Measurements from ENCODE around the gene ZBTB7B.

The ZBTB7B gene

GRCh38 chr1:155043301-155043702 lies 40.7 kb downstream of the ZBTB7B start:
- no peak for DNase-seq (ENCODE audit: low spot score)
- H3K4me3 ChIP-seq: no peak overlapping the region
- no peak overlapping the region for H3K27ac ChIP-seq
- TF ChIP-seq CTCF (IDR thresholded peaks at IDR 0.05): no peak

GRCh38 chr1:155043793-155044192 lies 41.2 kb downstream of the ZBTB7B start:
- no peak for TF ChIP-seq CTCF (IDR thresholded peaks at IDR 0.05)
- Histone ChIP-seq H3K27ac (no peak overlapping the region), H3K4me3 (no peak overlapping the region)
- DNase-seq (ENCODE audit: low spot score): no peak

DNA sequence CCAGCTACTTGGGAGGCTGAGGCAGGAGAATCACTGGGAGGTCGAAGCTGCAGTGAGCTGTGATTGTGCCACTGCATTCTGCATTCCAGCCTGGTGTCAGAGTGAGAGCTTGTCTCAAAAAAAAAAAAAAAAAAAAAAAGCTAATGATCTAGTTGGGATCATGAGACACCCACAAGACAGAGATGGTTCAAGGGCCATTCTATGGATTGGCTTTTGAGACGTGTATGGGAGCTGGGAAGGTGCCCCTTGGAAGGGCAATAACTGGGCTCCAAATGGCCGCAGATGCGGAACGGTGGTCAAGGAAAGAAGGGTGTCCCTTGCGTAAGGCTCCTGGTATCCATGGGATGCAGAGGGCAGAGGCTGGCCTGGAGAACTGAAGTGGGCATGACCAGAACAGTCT lies 41.8 kb downstream of the ZBTB7B start:
- Histone ChIP-seq H3K27ac (no peak overlapping the region), H3K4me3 (no peak overlapping the region)
- no peak for TF ChIP-seq CTCF (IDR thresholded peaks at IDR 0.05)
- no peak for DNase-seq (ENCODE audit: low spot score)

GRCh38 chr1:155044812-155045657 lies 42.4 kb downstream of the ZBTB7B start:
- no peak for DNase-seq (ENCODE audit: low spot score)
- Histone ChIP-seq H3K4me3 (no peak overlapping the region), H3K27ac (no peak overlapping the region)
- peak; percentile 39 for TF ChIP-seq CTCF (IDR thresholded peaks at IDR 0.05)

GRCh38 chr1:155048449-155049334 lies 46.1 kb downstream of the ZBTB7B start:
- no peak for TF ChIP-seq CTCF (IDR thresholded peaks at IDR 0.05)
- no peak for DNase-seq (ENCODE audit: low spot score)
- Histone ChIP-seq H3K27ac (no peak overlapping the region), H3K4me3 (no peak overlapping the region)

- no peak for DNase-seq (ENCODE audit: low spot score)
- TF ChIP-seq CTCF (IDR thresholded peaks at IDR 0.05): no peak
- H3K4me3 ChIP-seq: peak overlapping the region; percentile 79
- peak overlapping the region; percentile 68 to 91 for H3K27ac ChIP-seq
Measured at GRCh38 chr1:155049651-155050559, 47.3 kb downstream of the ZBTB7B start.

Measured in coronary artery (tissue), 2 donors.